Measurements from ENCODE around the gene PIGA. TPM values are rescaled to one million over a fixed set of nuclear protein-coding genes. Genes with fewer than 3 reads are reported as not detected.

Gene PIGA
- total RNA-seq, 1 experiment from 2014 or later, result 19.4 TPM

DNA sequence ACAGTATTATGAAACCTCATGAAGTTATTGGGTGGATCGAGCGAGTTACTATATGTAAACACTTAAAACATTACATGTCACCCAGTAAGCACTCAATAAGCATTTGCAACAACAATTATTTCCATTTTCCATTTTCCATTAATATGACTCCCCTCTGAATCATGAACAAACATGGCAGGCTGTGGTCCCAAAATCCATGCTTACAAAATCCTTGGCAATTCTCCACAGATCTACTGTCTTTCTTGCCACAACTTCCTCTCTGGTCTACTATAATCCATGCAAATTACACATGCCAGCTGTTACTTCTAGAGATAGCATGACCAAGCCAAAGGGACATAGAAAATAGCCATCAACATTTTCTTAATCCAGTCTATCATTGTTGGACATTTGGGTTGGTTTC lies 41.9 kb downstream of the PIGA start:
- Mint-ChIP-seq H3K27ac (ENCODE audit: unreplicated experiment) (no peak overlapping the region), H3K9me3 (ENCODE audit: unreplicated experiment) (no peaks in the 10 kb centered on the region), H3K36me3 (ENCODE audit: insufficient read depth, unreplicated experiment) (no peaks in the 10 kb centered on the region), H3K4me1 (ENCODE audit: low read depth, unreplicated experiment) (no peaks in the 10 kb centered on the region), H3K4me3 (ENCODE audit: unreplicated experiment) (no peak overlapping the region), H3K27me3 (ENCODE audit: insufficient read depth, unreplicated experiment) (no peaks in the 10 kb centered on the region)
- no peak for DNase-seq
- no peaks in the 10 kb centered on the region for H3K27me3 ChIP-seq (replicated peaks; ENCODE audit: control insufficient read depth, insufficient read depth, low read length)
- H3K36me3 ChIP-seq (ENCODE audit: control insufficient read depth, insufficient read depth, low read length), result no peaks in the 10 kb centered on the region
- POLR2A ChIA-PET, result no interaction called here
- intact Hi-C loops (cut with micrococcal nuclease; ENCODE audit: unreplicated experiment), result no loop called here
- BruUV-seq (replicated peaks), result no TSS peak
- TF ChIP-seq, protein P1, sequence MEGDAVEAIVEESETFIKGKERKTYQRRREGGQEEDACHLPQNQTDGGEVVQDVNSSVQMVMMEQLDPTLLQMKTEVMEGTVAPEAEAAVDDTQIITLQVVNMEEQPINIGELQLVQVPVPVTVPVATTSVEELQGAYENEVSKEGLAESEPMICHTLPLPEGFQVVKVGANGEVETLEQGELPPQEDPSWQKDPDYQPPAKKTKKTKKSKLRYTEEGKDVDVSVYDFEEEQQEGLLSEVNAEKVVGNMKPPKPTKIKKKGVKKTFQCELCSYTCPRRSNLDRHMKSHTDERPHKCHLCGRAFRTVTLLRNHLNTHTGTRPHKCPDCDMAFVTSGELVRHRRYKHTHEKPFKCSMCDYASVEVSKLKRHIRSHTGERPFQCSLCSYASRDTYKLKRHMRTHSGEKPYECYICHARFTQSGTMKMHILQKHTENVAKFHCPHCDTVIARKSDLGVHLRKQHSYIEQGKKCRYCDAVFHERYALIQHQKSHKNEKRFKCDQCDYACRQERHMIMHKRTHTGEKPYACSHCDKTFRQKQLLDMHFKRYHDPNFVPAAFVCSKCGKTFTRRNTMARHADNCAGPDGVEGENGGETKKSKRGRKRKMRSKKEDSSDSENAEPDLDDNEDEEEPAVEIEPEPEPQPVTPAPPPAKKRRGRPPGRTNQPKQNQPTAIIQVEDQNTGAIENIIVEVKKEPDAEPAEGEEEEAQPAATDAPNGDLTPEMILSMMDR (IDR thresholded peaks at IDR 0.05; ENCODE audit: insufficient read depth in 1 of 2, low read depth in 1 of 2, low read length in 1 of 2, severe bottlenecking in 1 of 2, unreplicated experiment in 1 of 2), result no peak
- CTCF ChIA-PET, result no interaction called here
- no peaks in the 10 kb centered on the region for H3K4me1 ChIP-seq
- no peak overlapping the region for H3K4me3 ChIP-seq (ENCODE audit: low read depth, low read length)
- no peaks in the 10 kb centered on the region for H3K9me3 ChIP-seq

GRCh38 chrX:15292861-15293260 lies 42.5 kb downstream of the PIGA start:
- H3K27me3 Mint-ChIP-seq (ENCODE audit: insufficient read depth, unreplicated experiment), result no peaks in the 10 kb centered on the region
- H3K4me1 Mint-ChIP-seq (ENCODE audit: low read depth, unreplicated experiment), result no peaks in the 10 kb centered on the region
- Histone ChIP-seq H3K4me3 (ENCODE audit: low read depth, low read length) (no peak overlapping the region), H3K4me1 (no peaks in the 10 kb centered on the region), H3K27me3 (replicated peaks; ENCODE audit: control insufficient read depth, insufficient read depth, low read length) (no peaks in the 10 kb centered on the region), H3K9me3 (no peaks in the 10 kb centered on the region), H3K36me3 (ENCODE audit: control insufficient read depth, insufficient read depth, low read length) (no peaks in the 10 kb centered on the region)
- H3K36me3 Mint-ChIP-seq (ENCODE audit: insufficient read depth, unreplicated experiment), result no peaks in the 10 kb centered on the region
- H3K9me3 Mint-ChIP-seq (ENCODE audit: unreplicated experiment), result no peaks in the 10 kb centered on the region
- ChIA-PET POLR2A (no interaction called here), CTCF (no interaction called here)
- H3K27ac Mint-ChIP-seq (ENCODE audit: unreplicated experiment), result no peak overlapping the region
- no peak overlapping the region for H3K4me3 Mint-ChIP-seq (ENCODE audit: unreplicated experiment)
- BruUV-seq (replicated peaks), result no TSS peak
- no peak for DNase-seq
- TF ChIP-seq, protein P1 (IDR thresholded peaks at IDR 0.05; ENCODE audit: insufficient read depth in 1 of 2, low read depth in 1 of 2, low read length in 1 of 2, severe bottlenecking in 1 of 2, unreplicated experiment in 1 of 2), result no peak
- intact Hi-C loops (cut with micrococcal nuclease; ENCODE audit: unreplicated experiment), result no loop called here

DNA sequence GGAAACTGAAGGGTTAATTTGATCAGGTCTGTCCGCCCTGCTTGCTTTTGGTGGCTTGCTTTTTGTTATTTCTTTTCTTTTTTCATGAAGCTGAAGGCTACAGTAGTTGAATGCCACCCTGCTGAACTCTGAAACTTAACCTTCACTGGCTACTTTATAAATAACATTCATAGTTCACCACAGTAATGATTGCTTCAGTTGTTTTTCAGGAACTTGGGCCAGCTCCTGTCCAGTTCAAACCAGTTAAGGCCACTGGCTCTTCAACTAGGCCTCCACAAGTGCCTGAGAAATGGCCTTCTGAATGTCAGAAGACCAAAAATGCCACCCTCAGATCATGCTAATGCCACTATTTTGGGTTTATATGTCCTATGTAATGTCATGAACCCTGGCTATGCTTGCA lies 57.7 kb downstream of the PIGA start:
- CTCF ChIA-PET, result no interaction called here
- TF ChIP-seq, protein P1 (IDR thresholded peaks at IDR 0.05; ENCODE audit: insufficient read depth in 1 of 2, low read depth in 1 of 2, low read length in 1 of 2, severe bottlenecking in 1 of 2, unreplicated experiment in 1 of 2), result no peak
- Mint-ChIP-seq H3K4me3 (ENCODE audit: unreplicated experiment) (no peak overlapping the region), H3K9me3 (ENCODE audit: unreplicated experiment) (no peaks in the 10 kb centered on the region), H3K4me1 (ENCODE audit: low read depth, unreplicated experiment) (no peaks in the 10 kb centered on the region), H3K36me3 (ENCODE audit: insufficient read depth, unreplicated experiment) (no peaks in the 10 kb centered on the region), H3K27me3 (ENCODE audit: insufficient read depth, unreplicated experiment) (no peaks in the 10 kb centered on the region), H3K27ac (ENCODE audit: unreplicated experiment) (no peak overlapping the region)
- H3K4me1 ChIP-seq, result no peaks in the 10 kb centered on the region
- no peaks in the 10 kb centered on the region for H3K27me3 ChIP-seq (replicated peaks; ENCODE audit: control insufficient read depth, insufficient read depth, low read length)
- H3K9me3 ChIP-seq, result no peaks in the 10 kb centered on the region
- POLR2A ChIA-PET, result no interaction called here
- H3K36me3 ChIP-seq (ENCODE audit: control insufficient read depth, insufficient read depth, low read length), result no peaks in the 10 kb centered on the region
- intact Hi-C loops (cut with micrococcal nuclease; ENCODE audit: unreplicated experiment), result no loop called here
- H3K4me3 ChIP-seq (ENCODE audit: low read depth, low read length), result no peak overlapping the region
- no peak for DNase-seq
- no TSS peak for BruUV-seq (replicated peaks)

All from Caco-2 (cell line).